Measurements from ENCODE around the gene LRMDA.

DNA sequence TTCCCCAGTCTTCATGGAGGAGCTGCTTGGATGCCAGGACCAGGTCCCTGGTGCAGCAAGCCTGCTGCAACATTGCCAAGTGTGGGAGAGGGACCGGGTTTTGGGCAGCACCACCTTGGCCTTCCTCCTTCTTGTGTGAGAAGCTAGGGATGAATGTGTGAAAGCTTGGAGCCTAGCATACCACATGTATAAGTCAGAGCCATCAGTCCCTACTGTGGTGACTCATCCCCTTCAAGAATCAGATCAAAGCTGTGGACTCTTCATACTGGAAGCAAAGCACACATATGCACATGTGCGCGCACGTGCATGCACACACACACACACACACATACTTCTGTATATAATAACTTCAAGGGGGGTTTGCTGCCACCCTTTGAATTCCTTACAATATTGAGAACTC is 527.8 kb downstream of the LRMDA start:
- no peak for TF ChIP-seq RBBP5 (conservative IDR thresholded peaks at IDR 0.05)
- no peak for TF ChIP-seq RCOR1 (conservative IDR thresholded peaks at IDR 0.05; ENCODE audit: low read depth, low read length)
- no peak for TF ChIP-seq JUND (IDR thresholded peaks at IDR 0.05; ENCODE audit: low read depth, low read length)
- TF ChIP-seq CTCF (IDR thresholded peaks at IDR 0.05 in 2 of 3, conservative IDR thresholded peaks at IDR 0.05 in 1 of 3; ENCODE audit: control insufficient read depth in 2 of 3, extremely low read depth in 1 of 3, insufficient read depth in 1 of 3, low read depth in 3 of 3, low read length in 3 of 3): no peak
- no peak for TF ChIP-seq HSF1 (IDR thresholded peaks at IDR 0.05; ENCODE audit: low read depth, low read length)
- no peak for TF ChIP-seq POLR2AphosphoS2 (IDR thresholded peaks at IDR 0.05; ENCODE audit: low read depth, low read length)
- no peak for TF ChIP-seq HDAC6 (IDR thresholded peaks at IDR 0.05; ENCODE audit: unreplicated experiment)
- no peak for TF ChIP-seq USF2 (IDR thresholded peaks at IDR 0.05; ENCODE audit: borderline replicate concordance, low read depth, low read length)
- TF ChIP-seq TARDBP (IDR thresholded peaks at IDR 0.05; ENCODE audit: borderline replicate concordance): no peak
- TF ChIP-seq, protein P1, sequence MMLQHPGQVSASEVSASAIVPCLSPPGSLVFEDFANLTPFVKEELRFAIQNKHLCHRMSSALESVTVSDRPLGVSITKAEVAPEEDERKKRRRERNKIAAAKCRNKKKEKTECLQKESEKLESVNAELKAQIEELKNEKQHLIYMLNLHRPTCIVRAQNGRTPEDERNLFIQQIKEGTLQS (IDR thresholded peaks at IDR 0.05; ENCODE audit: borderline replicate concordance, extremely low read depth, low read depth, low read length): no peak

All from GM12878 (cell line).